Kidney (tissue), 14 donors: ENCODE results near the gene TMCC1. TPM values are rescaled to one million over a fixed set of nuclear protein-coding genes. Genes with fewer than 3 reads are reported as not detected.

Experiments
- DNase-seq, 5 donors: peaks; one replicate each; pipeline ENCODE4 v3.0.0-alpha.2; 2013 to 2020
- FAIRE-seq: peaks from 2 replicates; lab custom pipeline; 2012; peaks lifted over from hg19 to GRCh38; lab: Jason Lieb, UNC
- H3K27ac ChIP-seq, 2 donors: one replicate each; pipeline ENCODE4 v1.7.0; 2013; ENCODE audit warnings: low read depth in 2 of 2, low read length in 2 of 2, inconsistent platforms in 1 of 2
- H3K27me3 ChIP-seq: one replicate; pipeline ENCODE4 v1.7.1; 2013; ENCODE audit warnings: low read length, inconsistent platforms; ENCODE audit not compliant: control insufficient read depth, insufficient read depth
- H3K36me3 ChIP-seq, 3 donors: one replicate each; pipeline versions ENCODE4 v1.7.0 to v1.7.1; 2013; ENCODE audit warnings: low read length in 3 of 3, control low read depth in 1 of 3, inconsistent platforms in 1 of 3; ENCODE audit not compliant: insufficient read depth in 3 of 3, control insufficient read depth in 2 of 3
- H3K4me1 ChIP-seq, 3 donors: one replicate each; pipeline versions ENCODE4 v1.7.0 to v1.7.1; 2013; ENCODE audit warnings: low read length in 3 of 3, inconsistent platforms in 1 of 3, low read depth in 1 of 3; ENCODE audit not compliant: control insufficient read depth in 2 of 3, insufficient read depth in 2 of 3
- H3K4me3 ChIP-seq, 3 donors: one replicate each; pipeline versions ENCODE4 v1.7.0 to v1.8.1; 2013; ENCODE audit warnings: low read length in 3 of 3, control low read depth in 1 of 3, inconsistent platforms in 1 of 3
- H3K9ac ChIP-seq, 3 donors: one replicate each; pipeline versions ENCODE4 v1.7.0 to v1.7.1; 2013; ENCODE audit warnings: low read length in 3 of 3, control low read depth in 1 of 3, inconsistent platforms in 1 of 3
- H3K9me3 ChIP-seq, 3 donors: one replicate each; pipeline versions ENCODE4 v1.7.0 to v1.7.1; 2013; ENCODE audit warnings: low read length in 3 of 3, control low read depth in 1 of 3, inconsistent platforms in 1 of 3; ENCODE audit not compliant: control insufficient read depth in 2 of 3, insufficient read depth in 1 of 3
- intact Hi-C: fragments of 100-400 bp; cut with DNase I; formaldehyde crosslinking; loops from one replicate; pipeline ENCODE4 v1.11.1; 2022
- polyA plus RNA-seq: library from polyadenylated mRNA; stranded (reverse); fragments of 350-450 nt; fragmentation: Illumina TruSeq; extraction: RNeasy Lipid Tissue Mini Kit (QIAGEN cat#74804); gene quantifications from one replicate; pipeline ENCODE4 v1.2.3, GENCODE V29; 2014; ENCODE audit warnings: low read depth, low replicate concordance; ENCODE audit not compliant: insufficient read depth
- total RNA-seq: library from RNA; stranded (reverse); fragmentation: NEBNext Ultra II Directional; extraction: Animal tissue kit (Norgen Biotek cat#: 25700); gene quantifications from one replicate; pipeline ENCODE4 v1.2.1, GENCODE V29; 2021
- TF ChIP-seq, protein P1 (sequence below): IDR thresholded peaks from 3 replicates; pipeline ENCODE4 v1.5.1; 2012; ENCODE audit warnings: mild to moderate bottlenecking, moderate library complexity, borderline replicate concordance; ENCODE audit not compliant: insufficient read depth; ENCODE audit errors: extremely low read depth
- donor health status: control.
- donor health status: control.
- donor health status: control.
- donor health status: control.
- donor health status: control.
- donor health status: DM: yes; HTN: yes; CAD: no.
- donor health status: Normal renal cell carcinoma (clear cell type).

Gene TMCC1
- total and polyA plus RNA-seq, 2 donors from 2014 or later, result 8.4 to 42.4 TPM

- no peaks in the 10 kb centered on the region for H3K27me3 ChIP-seq
- intact Hi-C loops, result no loop called here
- H3K4me1 ChIP-seq, result no peaks in the 10 kb centered on the region
- H3K9me3 ChIP-seq, result peaks cover 0 to 5% (median 0%) of the 10 kb centered on the region in 3 donors
- H3K27ac ChIP-seq, result no peak overlapping the region
- no peak overlapping the region for H3K4me3 ChIP-seq
- TF ChIP-seq, protein P1, sequence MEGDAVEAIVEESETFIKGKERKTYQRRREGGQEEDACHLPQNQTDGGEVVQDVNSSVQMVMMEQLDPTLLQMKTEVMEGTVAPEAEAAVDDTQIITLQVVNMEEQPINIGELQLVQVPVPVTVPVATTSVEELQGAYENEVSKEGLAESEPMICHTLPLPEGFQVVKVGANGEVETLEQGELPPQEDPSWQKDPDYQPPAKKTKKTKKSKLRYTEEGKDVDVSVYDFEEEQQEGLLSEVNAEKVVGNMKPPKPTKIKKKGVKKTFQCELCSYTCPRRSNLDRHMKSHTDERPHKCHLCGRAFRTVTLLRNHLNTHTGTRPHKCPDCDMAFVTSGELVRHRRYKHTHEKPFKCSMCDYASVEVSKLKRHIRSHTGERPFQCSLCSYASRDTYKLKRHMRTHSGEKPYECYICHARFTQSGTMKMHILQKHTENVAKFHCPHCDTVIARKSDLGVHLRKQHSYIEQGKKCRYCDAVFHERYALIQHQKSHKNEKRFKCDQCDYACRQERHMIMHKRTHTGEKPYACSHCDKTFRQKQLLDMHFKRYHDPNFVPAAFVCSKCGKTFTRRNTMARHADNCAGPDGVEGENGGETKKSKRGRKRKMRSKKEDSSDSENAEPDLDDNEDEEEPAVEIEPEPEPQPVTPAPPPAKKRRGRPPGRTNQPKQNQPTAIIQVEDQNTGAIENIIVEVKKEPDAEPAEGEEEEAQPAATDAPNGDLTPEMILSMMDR, result no peak
- FAIRE-seq (no peak), DNase-seq (no peak)
- no peak overlapping the region for H3K9ac ChIP-seq
- H3K36me3 ChIP-seq, result no peaks in the 10 kb centered on the region
These were observed 143.8 kb downstream of the TMCC1 start for GRCh38 chr3:129749692-129750091.

- TF ChIP-seq, protein P1, result no peak
- Histone ChIP-seq H3K36me3 (no peaks in the 10 kb centered on the region), H3K4me1 (no peaks in the 10 kb centered on the region), H3K27me3 (no peaks in the 10 kb centered on the region), H3K9ac (no peak overlapping the region), H3K27ac (no peak overlapping the region), H3K9me3 (peaks cover 0 to 4% (median 0%) of the 10 kb centered on the region in 3 donors), H3K4me3 (no peak overlapping the region)
- no peak for DNase-seq
- FAIRE-seq, result no peak
- intact Hi-C loops, result no loop called here
These were observed 145.5 kb downstream of the TMCC1 start for GRCh38 chr3:129747992-129748391.

DNA sequence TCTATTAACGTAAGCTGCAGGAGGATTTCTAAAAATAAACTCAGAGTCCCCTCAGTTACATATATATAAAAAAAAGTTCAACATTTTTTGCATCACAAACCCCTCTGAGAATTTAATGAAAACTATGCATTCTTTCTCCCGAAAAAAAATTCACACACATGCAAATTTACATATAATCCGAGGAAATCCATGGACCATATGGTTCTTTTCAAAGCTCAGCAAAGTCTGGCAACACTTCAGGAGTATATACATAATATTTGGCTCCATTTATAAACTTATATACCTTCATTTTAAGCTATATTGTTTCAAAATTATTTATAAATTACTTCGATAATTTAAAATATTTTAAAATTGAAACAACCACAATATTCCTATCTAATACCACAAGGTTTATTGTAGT is 146.4 kb downstream of the TMCC1 start:
- Histone ChIP-seq H3K36me3 (no peaks in the 10 kb centered on the region), H3K9me3 (no peaks in the 10 kb centered on the region), H3K27me3 (no peaks in the 10 kb centered on the region), H3K27ac (no peak overlapping the region), H3K9ac (no peak overlapping the region), H3K4me3 (no peak overlapping the region), H3K4me1 (no peaks in the 10 kb centered on the region)
- TF ChIP-seq, protein P1, result no peak
- DNase-seq (peak in 1 of 5 donors; percentile 32), FAIRE-seq (no peak)
- intact Hi-C loops, result no loop called here

DNA sequence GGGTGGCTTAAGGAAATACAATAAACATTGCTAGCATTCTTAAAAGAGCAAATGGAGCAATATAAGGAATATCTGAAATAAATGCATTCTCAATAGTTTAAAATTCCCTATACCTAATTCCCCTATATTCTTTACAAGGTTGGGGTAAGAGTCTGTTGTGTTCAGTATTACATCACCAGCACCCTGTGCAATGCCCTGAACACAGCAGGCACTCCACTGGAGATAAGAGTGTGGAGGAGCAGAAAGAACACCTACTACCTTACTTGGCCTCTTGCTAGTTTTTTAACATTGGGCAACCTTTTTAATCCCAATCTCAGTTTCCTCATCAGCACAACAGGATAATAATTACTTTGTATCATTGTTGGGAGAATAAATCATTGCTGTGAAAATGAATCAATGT is 146.9 kb downstream of the TMCC1 start:
- intact Hi-C loops, result no loop called here
- no peaks in the 10 kb centered on the region for H3K9me3 ChIP-seq
- TF ChIP-seq, protein P1, result no peak
- H3K4me1 ChIP-seq, result no peaks in the 10 kb centered on the region
- FAIRE-seq, result no peak
- no peak overlapping the region for H3K4me3 ChIP-seq
- H3K36me3 ChIP-seq, result no peaks in the 10 kb centered on the region
- H3K27ac ChIP-seq, result no peak overlapping the region
- no peak overlapping the region for H3K9ac ChIP-seq
- no peaks in the 10 kb centered on the region for H3K27me3 ChIP-seq
- no peak for DNase-seq
